ENCODE measurements around the gene ARL14EP.

ARL14EP gene

GRCh38 chr11:30377347-30377746 is 54.4 kb downstream of the ARL14EP start:
- no peak for DNase-seq (ENCODE audit: low read depth in 1 of 2, low spot score in 1 of 2)

- DNase-seq (ENCODE audit: low read depth in 1 of 2, low spot score in 1 of 2): no peak
These were observed 57.9 kb downstream of the ARL14EP start for GRCh38 chr11:30380846-30381245.

GRCh38 chr11:30381879-30382278 is 59.0 kb downstream of the ARL14EP start:
- no peak for DNase-seq (ENCODE audit: low read depth in 1 of 2, low spot score in 1 of 2)

Data from activated CD4-positive, alpha-beta T cell treated with anti-CD3 and anti-CD28 coated beads, Interleukin-2, amount 50 U/mL, for 24 hours (primary cell).